HepG2 (cell line): ENCODE results near the gene ACTL7B. TPM values are rescaled to one million over a fixed set of nuclear protein-coding genes. Genes with fewer than 3 reads are reported as not detected.

Experiments used
- BHLHE40 ChIP-seq: IDR thresholded peaks from 2 replicates; pipeline ENCODE4 v1.6.1; 2011; ENCODE audit warnings: low read length, improper control_type of control experiment
- CBFB ChIP-seq: sonication (generic); formaldehyde crosslinking; IDR thresholded peaks from 2 replicates; pipeline ENCODE4 v1.4.0; 2020; ENCODE audit warnings: missing genetic modification reagents
- DR1 ChIP-seq: sonication (generic); formaldehyde crosslinking; IDR thresholded peaks from 2 replicates; pipeline ENCODE4 v1.8.0; 2021; ENCODE audit warnings: mild to moderate bottlenecking, missing genetic modification reagents, inconsistent platforms
- KDM1A ChIP-seq: IDR thresholded peaks from 2 replicates; pipeline ENCODE4 v1.6.1; 2016; ENCODE audit warnings: missing compliant biosample characterization
- KDM2A ChIP-seq: sonication (generic); formaldehyde crosslinking; IDR thresholded peaks from 2 replicates; pipeline ENCODE4 v1.4.0; 2020; ENCODE audit warnings: low read depth, missing genetic modification reagents, borderline replicate concordance
- KDM5A ChIP-seq: fragments of 200-600 bp; sonication (generic); IDR thresholded peaks from 2 replicates; pipeline ENCODE4 v1.7.0; 2018; ENCODE audit warnings: antibody characterized with exemption, mild to moderate bottlenecking, low read length, borderline replicate concordance
- NFATC3 ChIP-seq: sonication (generic); formaldehyde crosslinking; IDR thresholded peaks from 2 replicates; pipeline ENCODE4 v1.5.1; 2020; ENCODE audit warnings: mild to moderate bottlenecking, missing genetic modification reagents
- NFRKB ChIP-seq: fragments of 450-650 bp; IDR thresholded peaks from 2 replicates; pipeline ENCODE4 v1.6.1; 2017
- SIX4 ChIP-seq: sonication (generic); formaldehyde crosslinking; IDR thresholded peaks from 2 replicates; pipeline ENCODE4 v1.4.0; 2020; ENCODE audit warnings: missing genetic modification reagents
- THAP11 ChIP-seq: IDR thresholded peaks from 2 replicates; pipeline ENCODE4 v1.6.1; 2016; ENCODE audit warnings: missing biosample characterization, missing genetic modification reagents
- ZNF160 ChIP-seq: sonication (generic); formaldehyde crosslinking; IDR thresholded peaks from 2 replicates; pipeline ENCODE4 v1.8.0; 2022; ENCODE audit warnings: mild to moderate bottlenecking, inconsistent platforms, missing genetic modification reagents
- ZNF382 ChIP-seq: sonication (generic); formaldehyde crosslinking; IDR thresholded peaks from 2 replicates; pipeline ENCODE4 v1.5.0; 2020; ENCODE audit warnings: missing genetic modification reagents, mild to moderate bottlenecking, borderline replicate concordance
- ZNF713 ChIP-seq: sonication (generic); formaldehyde crosslinking; IDR thresholded peaks from 2 replicates; pipeline ENCODE4 v1.4.0; 2020; ENCODE audit warnings: mild to moderate bottlenecking, missing genetic modification reagents
- ZNF773 ChIP-seq: sonication (generic); formaldehyde crosslinking; IDR thresholded peaks from 2 replicates; pipeline ENCODE4 v1.4.0; 2020; ENCODE audit warnings: missing genetic modification reagents, borderline replicate concordance
- ZNF879 ChIP-seq: sonication (generic); formaldehyde crosslinking; IDR thresholded peaks from 2 replicates; pipeline ENCODE4 v1.8.1; 2023; ENCODE audit warnings: missing genetic modification reagents
- polyA plus RNA-seq, 8 experiments: library from polyadenylated mRNA; depleted of rRNA in 3 of 8; stranded (reverse) in 7 of 8; unstranded in 1 of 8; fragments of >200 nt; fragmentation: Illumina TruSeq in 4 of 8; extraction: Trizol in 4 of 8; gene quantifications; 2 replicates each; pipeline versions ENCODE4 v1.2.1 to v1.2.3, GENCODE V29; 2011 to 2016; ENCODE audit warnings: low read depth in 4 of 8, missing spikeins in 1 of 8, mixed read lengths in 1 of 8; ENCODE audit not compliant: insufficient read depth in 1 of 8
- total RNA-seq, 5 experiments: library from RNA; depleted of rRNA; stranded (reverse); fragments of >200 nt; fragmentation: Illumina TruSeq; extraction: Trizol; gene quantifications; 2 replicates each; pipeline ENCODE4 v1.2.3, GENCODE V29; 2016; ENCODE audit warnings: low read depth in 1 of 5
- TF ChIP-seq, protein P1 (sequence below): IDR thresholded peaks from 2 replicates; pipeline ENCODE4 v1.6.1; 2016
- TF ChIP-seq, protein P2 (sequence below): sonication (generic); formaldehyde crosslinking; IDR thresholded peaks from 2 replicates; pipeline ENCODE4 v1.9.0; 2021; ENCODE audit warnings: mild to moderate bottlenecking, missing genetic modification reagents
- TF ChIP-seq, protein P3 (sequence below): IDR thresholded peaks from 2 replicates; pipeline ENCODE4 v1.6.1; 2016
- TF ChIP-seq, protein P4 (sequence below): sonication (generic); formaldehyde crosslinking; IDR thresholded peaks from 2 replicates; pipeline ENCODE4 v1.5.0; 2020; ENCODE audit warnings: mild to moderate bottlenecking, low read depth, missing genetic modification reagents, borderline replicate concordance
- TF ChIP-seq, protein P5 (sequence below): sonication (generic); formaldehyde crosslinking; IDR thresholded peaks from 2 replicates; pipeline ENCODE4 v1.8.1; 2023; ENCODE audit warnings: missing genetic modification reagents, inconsistent platforms, borderline replicate concordance
- TF ChIP-seq, protein P6 (sequence below): sonication (generic); formaldehyde crosslinking; IDR thresholded peaks from 2 replicates; pipeline ENCODE4 v1.4.0; 2020; ENCODE audit warnings: mild to moderate bottlenecking, missing genetic modification reagents

Gene ACTL7B
- total and polyA plus RNA-seq, 2 of the 13 experiments (the other 11 are each of a cell fraction or from before 2014, with no cell fraction given): 0.07 to 0.11 TPM

DNA sequence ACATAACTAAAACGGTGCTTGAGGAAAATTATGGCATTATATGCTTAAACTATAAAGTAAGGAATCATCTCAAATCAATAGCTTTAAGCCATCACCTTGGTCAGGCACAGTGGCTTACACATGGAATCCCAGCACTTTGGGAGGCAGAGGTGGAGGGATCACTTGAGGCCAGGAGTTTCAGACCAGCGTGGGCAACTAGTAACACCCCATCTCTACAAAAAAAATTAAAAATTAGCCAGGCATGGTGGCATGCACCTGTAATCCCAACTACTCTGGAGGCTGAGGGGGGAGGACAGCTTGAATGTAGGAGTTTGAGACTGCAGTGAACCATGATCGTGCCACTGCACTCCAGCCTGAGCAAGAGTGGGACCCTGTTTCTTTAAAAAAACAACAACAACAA, 28.9 kb upstream of the ACTL7B start (continued):
- TF ChIP-seq, protein P1, sequence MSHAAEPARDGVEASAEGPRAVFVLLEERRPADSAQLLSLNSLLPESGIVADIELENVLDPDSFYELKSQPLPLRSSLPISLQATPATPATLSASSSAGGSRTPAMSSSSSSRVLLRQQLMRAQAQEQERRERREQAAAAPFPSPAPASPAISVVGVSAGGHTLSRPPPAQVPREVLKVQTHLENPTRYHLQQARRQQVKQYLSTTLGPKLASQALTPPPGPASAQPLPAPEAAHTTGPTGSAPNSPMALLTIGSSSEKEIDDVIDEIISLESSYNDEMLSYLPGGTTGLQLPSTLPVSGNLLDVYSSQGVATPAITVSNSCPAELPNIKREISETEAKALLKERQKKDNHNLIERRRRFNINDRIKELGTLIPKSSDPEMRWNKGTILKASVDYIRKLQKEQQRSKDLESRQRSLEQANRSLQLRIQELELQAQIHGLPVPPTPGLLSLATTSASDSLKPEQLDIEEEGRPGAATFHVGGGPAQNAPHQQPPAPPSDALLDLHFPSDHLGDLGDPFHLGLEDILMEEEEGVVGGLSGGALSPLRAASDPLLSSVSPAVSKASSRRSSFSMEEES: 0 out of 2 replicates have a peak, but pooled peaks have one; percentile 17
- TF ChIP-seq ZNF773 (CRISPR knock-in tag): no peak
- TF ChIP-seq CBFB (CRISPR knock-in tag): peak; percentile 23; the same call in 1 of the 2 replicates
- no peak for TF ChIP-seq ZNF382
- TF ChIP-seq KDM2A (CRISPR knock-in tag): no peak
- TF ChIP-seq KDM1A: no peak
- TF ChIP-seq, protein P2, sequence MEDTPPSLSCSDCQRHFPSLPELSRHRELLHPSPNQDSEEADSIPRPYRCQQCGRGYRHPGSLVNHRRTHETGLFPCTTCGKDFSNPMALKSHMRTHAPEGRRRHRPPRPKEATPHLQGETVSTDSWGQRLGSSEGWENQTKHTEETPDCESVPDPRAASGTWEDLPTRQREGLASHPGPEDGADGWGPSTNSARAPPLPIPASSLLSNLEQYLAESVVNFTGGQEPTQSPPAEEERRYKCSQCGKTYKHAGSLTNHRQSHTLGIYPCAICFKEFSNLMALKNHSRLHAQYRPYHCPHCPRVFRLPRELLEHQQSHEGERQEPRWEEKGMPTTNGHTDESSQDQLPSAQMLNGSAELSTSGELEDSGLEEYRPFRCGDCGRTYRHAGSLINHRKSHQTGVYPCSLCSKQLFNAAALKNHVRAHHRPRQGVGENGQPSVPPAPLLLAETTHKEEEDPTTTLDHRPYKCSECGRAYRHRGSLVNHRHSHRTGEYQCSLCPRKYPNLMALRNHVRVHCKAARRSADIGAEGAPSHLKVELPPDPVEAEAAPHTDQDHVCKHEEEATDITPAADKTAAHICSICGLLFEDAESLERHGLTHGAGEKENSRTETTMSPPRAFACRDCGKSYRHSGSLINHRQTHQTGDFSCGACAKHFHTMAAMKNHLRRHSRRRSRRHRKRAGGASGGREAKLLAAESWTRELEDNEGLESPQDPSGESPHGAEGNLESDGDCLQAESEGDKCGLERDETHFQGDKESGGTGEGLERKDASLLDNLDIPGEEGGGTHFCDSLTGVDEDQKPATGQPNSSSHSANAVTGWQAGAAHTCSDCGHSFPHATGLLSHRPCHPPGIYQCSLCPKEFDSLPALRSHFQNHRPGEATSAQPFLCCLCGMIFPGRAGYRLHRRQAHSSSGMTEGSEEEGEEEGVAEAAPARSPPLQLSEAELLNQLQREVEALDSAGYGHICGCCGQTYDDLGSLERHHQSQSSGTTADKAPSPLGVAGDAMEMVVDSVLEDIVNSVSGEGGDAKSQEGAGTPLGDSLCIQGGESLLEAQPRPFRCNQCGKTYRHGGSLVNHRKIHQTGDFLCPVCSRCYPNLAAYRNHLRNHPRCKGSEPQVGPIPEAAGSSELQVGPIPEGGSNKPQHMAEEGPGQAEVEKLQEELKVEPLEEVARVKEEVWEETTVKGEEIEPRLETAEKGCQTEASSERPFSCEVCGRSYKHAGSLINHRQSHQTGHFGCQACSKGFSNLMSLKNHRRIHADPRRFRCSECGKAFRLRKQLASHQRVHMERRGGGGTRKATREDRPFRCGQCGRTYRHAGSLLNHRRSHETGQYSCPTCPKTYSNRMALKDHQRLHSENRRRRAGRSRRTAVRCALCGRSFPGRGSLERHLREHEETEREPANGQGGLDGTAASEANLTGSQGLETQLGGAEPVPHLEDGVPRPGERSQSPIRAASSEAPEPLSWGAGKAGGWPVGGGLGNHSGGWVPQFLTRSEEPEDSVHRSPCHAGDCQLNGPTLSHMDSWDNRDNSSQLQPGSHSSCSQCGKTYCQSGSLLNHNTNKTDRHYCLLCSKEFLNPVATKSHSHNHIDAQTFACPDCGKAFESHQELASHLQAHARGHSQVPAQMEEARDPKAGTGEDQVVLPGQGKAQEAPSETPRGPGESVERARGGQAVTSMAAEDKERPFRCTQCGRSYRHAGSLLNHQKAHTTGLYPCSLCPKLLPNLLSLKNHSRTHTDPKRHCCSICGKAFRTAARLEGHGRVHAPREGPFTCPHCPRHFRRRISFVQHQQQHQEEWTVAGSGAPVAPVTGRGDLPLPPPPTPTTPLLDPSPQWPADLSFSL: no peak
- no peak for TF ChIP-seq DR1 (CRISPR knock-in tag)
- TF ChIP-seq BHLHE40: no peak
- TF ChIP-seq SIX4 (CRISPR knock-in tag): no peak
- no peak for TF ChIP-seq NFATC3
- TF ChIP-seq, protein P3, sequence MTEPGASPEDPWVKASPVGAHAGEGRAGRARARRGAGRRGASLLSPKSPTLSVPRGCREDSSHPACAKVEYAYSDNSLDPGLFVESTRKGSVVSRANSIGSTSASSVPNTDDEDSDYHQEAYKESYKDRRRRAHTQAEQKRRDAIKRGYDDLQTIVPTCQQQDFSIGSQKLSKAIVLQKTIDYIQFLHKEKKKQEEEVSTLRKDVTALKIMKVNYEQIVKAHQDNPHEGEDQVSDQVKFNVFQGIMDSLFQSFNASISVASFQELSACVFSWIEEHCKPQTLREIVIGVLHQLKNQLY (CRISPR knock-in tag): no peak
- no peak for TF ChIP-seq THAP11 (CRISPR knock-in tag)
- TF ChIP-seq, protein P4, sequence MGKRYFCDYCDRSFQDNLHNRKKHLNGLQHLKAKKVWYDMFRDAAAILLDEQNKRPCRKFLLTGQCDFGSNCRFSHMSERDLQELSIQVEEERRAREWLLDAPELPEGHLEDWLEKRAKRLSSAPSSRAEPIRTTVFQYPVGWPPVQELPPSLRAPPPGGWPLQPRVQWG (CRISPR knock-in tag): no peak
- no peak for TF ChIP-seq NFRKB
- TF ChIP-seq ZNF879 (CRISPR knock-in tag): no peak
- TF ChIP-seq, protein P5, sequence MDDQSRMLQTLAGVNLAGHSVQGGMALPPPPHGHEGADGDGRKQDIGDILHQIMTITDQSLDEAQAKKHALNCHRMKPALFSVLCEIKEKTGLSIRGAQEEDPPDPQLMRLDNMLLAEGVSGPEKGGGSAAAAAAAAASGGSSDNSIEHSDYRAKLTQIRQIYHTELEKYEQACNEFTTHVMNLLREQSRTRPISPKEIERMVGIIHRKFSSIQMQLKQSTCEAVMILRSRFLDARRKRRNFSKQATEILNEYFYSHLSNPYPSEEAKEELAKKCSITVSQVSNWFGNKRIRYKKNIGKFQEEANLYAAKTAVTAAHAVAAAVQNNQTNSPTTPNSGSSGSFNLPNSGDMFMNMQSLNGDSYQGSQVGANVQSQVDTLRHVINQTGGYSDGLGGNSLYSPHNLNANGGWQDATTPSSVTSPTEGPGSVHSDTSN: no peak
- no peak for TF ChIP-seq ZNF713 (CRISPR knock-in tag)
- TF ChIP-seq, protein P6, sequence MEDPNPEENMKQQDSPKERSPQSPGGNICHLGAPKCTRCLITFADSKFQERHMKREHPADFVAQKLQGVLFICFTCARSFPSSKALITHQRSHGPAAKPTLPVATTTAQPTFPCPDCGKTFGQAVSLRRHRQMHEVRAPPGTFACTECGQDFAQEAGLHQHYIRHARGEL (CRISPR knock-in tag): no peak
- no peak for TF ChIP-seq KDM5A
- TF ChIP-seq ZNF160: no peak
